ENCODE measurements around the gene CPNE5. TPM values are rescaled to one million over a fixed set of nuclear protein-coding genes. Genes with fewer than 3 reads are reported as not detected.

The CPNE5 gene
- total and polyA plus RNA-seq, 2 of the 4 experiments (the other 2 are of a cell fraction) = 0.07 TPM; not detected in 1

DNA sequence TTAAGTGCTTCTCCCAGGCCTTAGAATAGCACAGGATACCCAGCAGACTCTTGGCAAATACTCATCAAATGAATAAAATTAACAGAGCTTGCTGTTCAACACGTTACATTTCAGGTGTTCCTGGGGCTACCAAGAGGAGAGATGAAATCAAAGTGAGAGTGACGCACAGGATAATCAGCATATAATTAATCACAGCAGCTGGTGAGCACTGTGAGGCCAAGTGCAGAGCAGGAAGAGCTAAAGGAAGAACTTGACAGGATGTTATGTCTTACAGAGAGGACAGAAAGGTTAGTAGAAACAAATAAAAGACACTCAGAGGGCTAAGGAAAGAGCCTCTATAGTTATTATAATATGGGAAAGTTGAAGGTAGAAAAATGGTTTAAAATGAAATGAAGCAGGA, 26.6 kb upstream of the CPNE5 start:
- no peak overlapping the region for H4K91ac ChIP-seq (ENCODE audit: insufficient read depth, low read depth, low read length)
- H4K5ac ChIP-seq (ENCODE audit: low read depth, low read length) = no peak overlapping the region
- H3K56ac ChIP-seq (ENCODE audit: extremely low read depth, insufficient read depth, low read length) = no peak overlapping the region
- H3K4me3 ChIP-seq (ENCODE audit: insufficient read depth, low read depth, low read length) = no peak overlapping the region
- H2BK20ac ChIP-seq (ENCODE audit: low read depth, low read length) = no peak overlapping the region
- no peak overlapping the region for H4K8ac ChIP-seq (ENCODE audit: low read depth in 2 of 2, low read length in 2 of 2)
- H3K27ac ChIP-seq (ENCODE audit: insufficient read depth, low read length) = no peak overlapping the region
- H3K4me1 ChIP-seq (ENCODE audit: control insufficient read depth, insufficient read depth, low read length) = no peaks in the 10 kb centered on the region
- no peak overlapping the region for H3K14ac ChIP-seq (replicated peaks; ENCODE audit: low read depth, low read length)
- TF ChIP-seq MAZ (IDR thresholded peaks at IDR 0.05; ENCODE audit: borderline replicate concordance, low read depth, low read length) (no peak), RCOR1 (IDR thresholded peaks at IDR 0.05; ENCODE audit: insufficient replicate concordance, low read length) (no peak), FOS (IDR thresholded peaks at IDR 0.05; ENCODE audit: low read depth, low read length) (no peak), RFX5 (IDR thresholded peaks at IDR 0.05; ENCODE audit: low read depth, low read length) (no peak), SMC3 (IDR thresholded peaks at IDR 0.05; ENCODE audit: low read depth, low read length) (no peak), NFE2L2 (IDR thresholded peaks at IDR 0.05; ENCODE audit: low read depth, low read length) (no peak), CEBPB (IDR thresholded peaks at IDR 0.05; ENCODE audit: low read depth, low read length) (no peak), MAFK (IDR thresholded peaks at IDR 0.05; ENCODE audit: low read depth, low read length) (no peak), CHD1 (IDR thresholded peaks at IDR 0.05; ENCODE audit: low read depth, low read length) (no peak), BHLHE40 (IDR thresholded peaks at IDR 0.05; ENCODE audit: low read depth, low read length) (no peak), POLR2A (IDR thresholded peaks at IDR 0.05; ENCODE audit: low read depth, low read length) (no peak), RAD21 (IDR thresholded peaks at IDR 0.05; ENCODE audit: low read length) (no peak), MXI1 (IDR thresholded peaks at IDR 0.05; ENCODE audit: borderline replicate concordance, low read depth, low read length) (no peak)
- TF ChIP-seq, protein P1, sequence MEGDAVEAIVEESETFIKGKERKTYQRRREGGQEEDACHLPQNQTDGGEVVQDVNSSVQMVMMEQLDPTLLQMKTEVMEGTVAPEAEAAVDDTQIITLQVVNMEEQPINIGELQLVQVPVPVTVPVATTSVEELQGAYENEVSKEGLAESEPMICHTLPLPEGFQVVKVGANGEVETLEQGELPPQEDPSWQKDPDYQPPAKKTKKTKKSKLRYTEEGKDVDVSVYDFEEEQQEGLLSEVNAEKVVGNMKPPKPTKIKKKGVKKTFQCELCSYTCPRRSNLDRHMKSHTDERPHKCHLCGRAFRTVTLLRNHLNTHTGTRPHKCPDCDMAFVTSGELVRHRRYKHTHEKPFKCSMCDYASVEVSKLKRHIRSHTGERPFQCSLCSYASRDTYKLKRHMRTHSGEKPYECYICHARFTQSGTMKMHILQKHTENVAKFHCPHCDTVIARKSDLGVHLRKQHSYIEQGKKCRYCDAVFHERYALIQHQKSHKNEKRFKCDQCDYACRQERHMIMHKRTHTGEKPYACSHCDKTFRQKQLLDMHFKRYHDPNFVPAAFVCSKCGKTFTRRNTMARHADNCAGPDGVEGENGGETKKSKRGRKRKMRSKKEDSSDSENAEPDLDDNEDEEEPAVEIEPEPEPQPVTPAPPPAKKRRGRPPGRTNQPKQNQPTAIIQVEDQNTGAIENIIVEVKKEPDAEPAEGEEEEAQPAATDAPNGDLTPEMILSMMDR (conservative IDR thresholded peaks at IDR 0.05; ENCODE audit: low read depth, low read length) = no peak
- TF ChIP-seq, protein P2, sequence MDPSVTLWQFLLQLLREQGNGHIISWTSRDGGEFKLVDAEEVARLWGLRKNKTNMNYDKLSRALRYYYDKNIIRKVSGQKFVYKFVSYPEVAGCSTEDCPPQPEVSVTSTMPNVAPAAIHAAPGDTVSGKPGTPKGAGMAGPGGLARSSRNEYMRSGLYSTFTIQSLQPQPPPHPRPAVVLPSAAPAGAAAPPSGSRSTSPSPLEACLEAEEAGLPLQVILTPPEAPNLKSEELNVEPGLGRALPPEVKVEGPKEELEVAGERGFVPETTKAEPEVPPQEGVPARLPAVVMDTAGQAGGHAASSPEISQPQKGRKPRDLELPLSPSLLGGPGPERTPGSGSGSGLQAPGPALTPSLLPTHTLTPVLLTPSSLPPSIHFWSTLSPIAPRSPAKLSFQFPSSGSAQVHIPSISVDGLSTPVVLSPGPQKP (IDR thresholded peaks at IDR 0.05; ENCODE audit: borderline replicate concordance, low read depth, low read length) = no peak
- TF ChIP-seq, protein P3, sequence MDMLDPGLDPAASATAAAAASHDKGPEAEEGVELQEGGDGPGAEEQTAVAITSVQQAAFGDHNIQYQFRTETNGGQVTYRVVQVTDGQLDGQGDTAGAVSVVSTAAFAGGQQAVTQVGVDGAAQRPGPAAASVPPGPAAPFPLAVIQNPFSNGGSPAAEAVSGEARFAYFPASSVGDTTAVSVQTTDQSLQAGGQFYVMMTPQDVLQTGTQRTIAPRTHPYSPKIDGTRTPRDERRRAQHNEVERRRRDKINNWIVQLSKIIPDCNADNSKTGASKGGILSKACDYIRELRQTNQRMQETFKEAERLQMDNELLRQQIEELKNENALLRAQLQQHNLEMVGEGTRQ (IDR thresholded peaks at IDR 0.05; ENCODE audit: low read depth, low read length) = no peak
- no peak overlapping the region for H2AK5ac ChIP-seq (ENCODE audit: low read depth, low read length)
- no peak overlapping the region for H3K18ac ChIP-seq (ENCODE audit: low read depth, low read length)
- intact Hi-C loops (cut with micrococcal nuclease) = no loop called here
- in situ Hi-C loops (cut with MboI; ENCODE audit: low sequenced_read_pairs) = no loop called here
- no peak overlapping the region for H2AFZ ChIP-seq (replicated peaks; ENCODE audit: low read length, poor library complexity)
- H3K79me1 ChIP-seq (ENCODE audit: low read depth in 1 of 2, low read length in 2 of 2) = peaks cover 43 to 72% of the 10 kb centered on the region in 2 experiments
- ChIA-PET POLR2A (ENCODE audit: unreplicated experiment) (no interaction called here), CTCF (no interaction called here)
- H3K23ac ChIP-seq (ENCODE audit: low read depth, low read length) = no peak overlapping the region
- no peak overlapping the region for H3K4me2 ChIP-seq (ENCODE audit: low read depth, low read length)
- H2BK120ac ChIP-seq (ENCODE audit: low read depth, low read length) = no peak overlapping the region
- H3K9me1 ChIP-seq (ENCODE audit: insufficient read depth, low read length) = peaks cover 13% of the 10 kb centered on the region
- H3K9ac ChIP-seq (ENCODE audit: low read depth, low read length) = no peak overlapping the region
- ATAC-seq (ENCODE audit: low read depth) (no peak), DNase-seq (no peak)
- BruUV-seq (replicated peaks) = no TSS peak
- no peaks in the 10 kb centered on the region for H4K20me1 ChIP-seq (ENCODE audit: insufficient read depth, low read length)
- WGBS, 2 experiments (ENCODE audit: extremely low coverage in 2 of 2, insufficient read length in 1 of 2) = no CpG with 5 or more reads among the region's 2 CpGs
- no peak overlapping the region for H2BK15ac ChIP-seq (ENCODE audit: low read depth, low read length)
- dilution Hi-C loops (cut with HindIII; ENCODE audit: low sequenced_read_pairs, unreplicated experiment) = no loop called here
- H3K27me3 ChIP-seq (ENCODE audit: control insufficient read depth, insufficient read depth, low read length) = no peaks in the 10 kb centered on the region
- H3K9me3 ChIP-seq (ENCODE audit: control insufficient read depth, insufficient read depth, low read length) = no peaks in the 10 kb centered on the region
- no peak overlapping the region for H2BK5ac ChIP-seq (ENCODE audit: low read depth, low read length, poor library complexity, severe bottlenecking)
- no peak overlapping the region for H2AK9ac ChIP-seq (replicated peaks; ENCODE audit: low read depth, low read length, poor library complexity)
- H3K4ac ChIP-seq (ENCODE audit: low read depth, low read length) = no peak overlapping the region
- peaks cover 10% of the 10 kb centered on the region for H3K36me3 ChIP-seq (ENCODE audit: control insufficient read depth, insufficient read depth, low read length)
